Fibroblast of skin of scalp (primary cell): ENCODE results near the gene OR5J2. TPM values are rescaled to one million over a fixed set of nuclear protein-coding genes. Genes with fewer than 3 reads are reported as not detected.
"Not testable (repeated sequence)": the region's sequence is repeated elsewhere in the genome, so short reads cannot be mapped to it uniquely, and the experiment has no call there.

ENCODE experiments used
- DNase-seq: peaks from one replicate; pipeline ENCODE4 v3.0.0-alpha.2; 2013
- polyA plus RNA-seq, 2 experiments: library from polyadenylated mRNA; unstranded; fragments of 120-200 nt; gene quantifications; one replicate each; pipeline ENCODE4 v1.2.1, GENCODE V29; 2013; ENCODE audit not compliant: insufficient read length in 2 of 2

The OR5J2 gene
- not detected for polyA plus RNA-seq (2013, experiment 1 of 2; ENCODE audit: insufficient read length)
- not detected for polyA plus RNA-seq (2013, experiment 2 of 2; ENCODE audit: insufficient read length)

- DNase-seq: no peak
Observed at GRCh38 chr11:56176318-56176717, at the start of gene OR5J2. OR5J2 (plus strand) TSS chr11:56176618; CDS start chr11:56176618, 0 bp downstream.

DNA sequence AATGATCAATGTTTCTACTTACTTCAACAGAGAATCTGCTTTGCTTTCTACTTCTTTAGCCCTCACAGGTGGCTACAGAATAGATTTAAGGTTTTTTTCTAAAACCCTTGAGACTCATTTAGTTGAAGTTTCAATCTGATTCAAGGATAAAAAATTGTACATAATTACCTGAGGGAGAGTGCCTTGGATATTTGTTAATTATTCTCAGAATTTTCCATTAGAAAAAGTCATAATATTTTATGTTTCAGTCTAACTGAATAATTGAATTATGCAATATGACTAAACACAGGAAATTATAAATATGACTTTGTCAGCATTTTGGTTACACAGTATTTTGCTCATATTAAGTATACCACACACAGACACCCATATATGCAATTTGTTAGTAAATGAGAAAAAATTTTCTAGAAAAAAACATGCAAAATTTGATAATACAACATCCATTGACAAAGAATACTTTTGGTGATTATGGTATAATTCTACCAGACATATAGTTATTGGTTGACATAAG lies 36.2 kb upstream of the OR5J2 start, which contains the start of gene OR8J3:
Gene OR8J3 (minus strand): TSS at position 51 of the 511 bp plus-strand sequence. CDS start 2,483 bp downstream, outside the sequence.
- no peak for DNase-seq

- DNase-seq: not testable (repeated sequence)
Observed at GRCh38 chr11:56143681-56144080, 32.7 kb upstream of the OR5J2 start.

GRCh38 chr11:56151376-56151775 lies 25.0 kb upstream of the OR5J2 start:
- no peak for DNase-seq

- no peak for DNase-seq
Observed at GRCh38 chr11:56152333-56152732, 24.1 kb upstream of the OR5J2 start.

GRCh38 chr11:56160217-56160616 lies 16.2 kb upstream of the OR5J2 start, which contains the start of gene OR8K5:
OR8K5 (minus strand) TSS chr11:56160317; CDS start chr11:56160317, 0 bp downstream.
- DNase-seq: no peak

- DNase-seq: no peak
Observed at GRCh38 chr11:56163804-56164203, 12.6 kb upstream of the OR5J2 start.

- no peak for DNase-seq
Observed at GRCh38 chr11:56172256-56172830, 4.1 kb upstream of the OR5J2 start.

- no peak for DNase-seq
Observed at GRCh38 chr11:56183459-56183858, 7.0 kb downstream of the OR5J2 start.

GRCh38 chr11:56188602-56189001 lies 12.2 kb downstream of the OR5J2 start:
- no peak for DNase-seq

GRCh38 chr11:56196705-56197104 lies 20.3 kb downstream of the OR5J2 start:
- no peak for DNase-seq

DNA sequence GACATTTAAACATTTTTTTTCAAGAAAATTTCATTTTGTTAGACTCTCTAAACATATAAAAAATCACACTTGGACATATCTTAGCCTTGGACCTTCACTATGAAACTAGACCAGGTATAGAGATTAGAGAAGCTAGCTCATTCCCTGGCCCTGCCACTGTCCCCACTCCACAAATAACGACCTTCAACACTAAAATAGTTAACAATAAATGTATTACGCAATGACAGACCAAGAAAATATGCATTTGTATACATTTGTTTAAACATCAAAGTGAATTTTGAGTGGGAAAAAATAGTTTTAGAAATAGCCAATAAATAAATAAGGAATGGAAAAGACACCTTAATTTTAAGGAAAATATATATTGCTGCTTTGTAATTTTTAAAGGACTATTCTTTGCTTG lies 20.9 kb downstream of the OR5J2 start:
- no peak for DNase-seq

GRCh38 chr11:56207790-56208189 lies 31.4 kb downstream of the OR5J2 start:
- DNase-seq: no peak

- no peak for DNase-seq
Observed at GRCh38 chr11:56214537-56214936, 38.1 kb downstream of the OR5J2 start.

DNA sequence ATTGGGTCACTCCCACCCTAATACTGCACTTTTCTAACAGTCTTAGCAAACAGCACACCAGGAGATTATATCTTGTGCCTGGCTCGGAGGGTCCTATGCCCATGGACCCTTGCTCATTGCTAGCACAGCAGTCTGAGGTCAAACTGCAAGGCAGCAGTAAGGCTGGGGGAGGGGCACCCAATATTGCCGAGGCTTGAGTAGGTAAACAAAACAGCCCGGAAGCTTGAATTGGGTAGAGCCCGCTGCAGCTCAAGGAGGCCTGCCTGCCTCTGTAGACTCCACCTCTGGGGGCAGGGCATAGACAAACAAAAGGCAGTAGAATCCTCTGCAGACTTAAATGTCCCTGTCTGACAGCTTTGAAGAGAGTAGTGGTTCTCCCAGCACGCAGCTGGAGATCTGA lies 43.3 kb downstream of the OR5J2 start:
- DNase-seq: not testable (repeated sequence)
